K562 (cell line): ENCODE measurements around the gene SSR2. TPM values are rescaled to one million over a fixed set of nuclear protein-coding genes. Genes with fewer than 3 reads are reported as not detected.

ENCODE experiments used
- ARID4B ChIP-seq: sonication (generic); formaldehyde crosslinking; IDR thresholded peaks from 2 replicates; pipeline ENCODE4 v1.8.0; 2022; ENCODE audit warnings: mild to moderate bottlenecking, missing genetic modification reagents
- CTCF ChIP-seq, 3 experiments: IDR thresholded peaks in 2 of 3; conservative IDR thresholded peaks in 1 of 3; 2 replicates each; pipeline ENCODE4 v1.5.1; 2011 to 2012; ENCODE audit warnings: low read length in 3 of 3, mild to moderate bottlenecking in 3 of 3, control low read depth in 2 of 3, improper control_type of control experiment in 1 of 3, inconsistent platforms in 1 of 3, low read depth in 1 of 3, mixed read lengths in 1 of 3, moderate library complexity in 1 of 3; ENCODE audit not compliant: insufficient read depth in 2 of 3
- ELF4 ChIP-seq: fragments of 450-650 bp; formaldehyde crosslinking; IDR thresholded peaks from 2 replicates; pipeline ENCODE4 v1.4.0; 2022; ENCODE audit warnings: missing genetic modification characterization
- ESRRA ChIP-seq: fragments of 450-650 bp; IDR thresholded peaks from 2 replicates; pipeline ENCODE4 v1.6.1; 2014; ENCODE audit warnings: low read depth, mild to moderate bottlenecking, moderate library complexity, borderline replicate concordance
- FOXK2 ChIP-seq, 2 experiments: fragments of 450-650 bp; IDR thresholded peaks in 1 of 2; conservative IDR thresholded peaks in 1 of 2; 2 replicates each; pipeline ENCODE4 v1.6.1; 2016; ENCODE audit warnings: low read depth in 2 of 2, mild to moderate bottlenecking in 1 of 2
- LARP7 ChIP-seq: fragments of 450-650 bp; IDR thresholded peaks from 2 replicates; pipeline ENCODE4 v1.6.1; 2016
- POLR3G ChIP-seq: IDR thresholded peaks from 2 replicates; pipeline ENCODE4 v1.6.1; 2011; ENCODE audit not compliant: insufficient read length, insufficient replicate concordance; ENCODE audit errors: extremely low read depth
- RAD51 ChIP-seq: fragments of 450-650 bp; IDR thresholded peaks from 2 replicates; pipeline ENCODE4 v1.7.1; 2016; ENCODE audit warnings: low read depth, mild to moderate bottlenecking, borderline replicate concordance
- THRAP3 ChIP-seq: fragments of 450-650 bp; IDR thresholded peaks from 2 replicates; pipeline ENCODE4 v1.6.1; 2016; ENCODE audit warnings: mild to moderate bottlenecking, inconsistent platforms, borderline replicate concordance
- THRB ChIP-seq: fragments of 450-650 bp; formaldehyde crosslinking; conservative IDR thresholded peaks from 2 replicates; pipeline ENCODE4 v1.4.0; 2022; ENCODE audit warnings: mild to moderate bottlenecking, missing genetic modification characterization
- ZEB2 ChIP-seq: fragments of 450-650 bp; IDR thresholded peaks from 2 replicates; pipeline ENCODE4 v1.6.1; 2016
- ZNF436 ChIP-seq: fragments of 250-450, 450-650 bp; sonication (Bioruptor Pico); formaldehyde crosslinking; IDR thresholded peaks from 2 replicates; pipeline ENCODE4 v1.7.0; 2020; ENCODE audit warnings: mild to moderate bottlenecking
- ZNF609 ChIP-seq: sonication (generic); formaldehyde crosslinking; IDR thresholded peaks from 2 replicates; pipeline ENCODE4 v1.8.1; 2023; ENCODE audit warnings: missing genetic modification reagents, mild to moderate bottlenecking, borderline replicate concordance
- polyA plus RNA-seq, 8 experiments: library from polyadenylated mRNA; depleted of rRNA in 4 of 8; stranded (reverse) in 5 of 8; unstranded in 3 of 8; fragments of >200 nt; fragmentation: Nextera tagmentation in 2 of 8; fragmentation: Illumina TruSeq in 1 of 8; extraction: Ambion mirVana in 2 of 8; extraction: Trizol in 1 of 8; gene quantifications; 2 replicates each; pipeline versions ENCODE4 v1.2.1 to v1.2.3, GENCODE V29; 2011 to 2014; ENCODE audit warnings: inconsistent platforms in 1 of 8, missing spikeins in 1 of 8
- total RNA-seq, 7 experiments: library from RNA; depleted of rRNA in 6 of 7; stranded (reverse); fragments of >200 nt in 6 of 7; fragmentation: Illumina TruSeq in 2 of 7; extraction: Trizol in 2 of 7; gene quantifications; 2 replicates each; pipeline versions ENCODE4 v1.2.1 to v1.2.3, GENCODE V29; 2011 to 2021; ENCODE audit warnings: low replicate concordance in 1 of 7

Gene SSR2
- total and polyA plus RNA-seq, 9 of the 15 experiments (the other 6 are each of a cell fraction or from before 2014, with no cell fraction given): 161 to 411 (median 240) TPM

- TF ChIP-seq ZNF609 (no peak), THRAP3 (no peak), ARID4B (CRISPR knock-in tag) (peak; percentile 68; the same call in 1 of the 2 replicates), CTCF (IDR thresholded peaks at IDR 0.05 in 2 of 3, conservative IDR thresholded peaks at IDR 0.05 in 1 of 3; ENCODE audit: insufficient read depth in 2 of 3, low read depth in 1 of 3, low read length in 3 of 3) (no peak), POLR3G (no peak), ESRRA (no peak), LARP7 (peak; percentile 78; the same call in 1 of the 2 replicates), FOXK2 (conservative IDR thresholded peaks at IDR 0.05 in 1 of 2, IDR thresholded peaks at IDR 0.05 in 1 of 2; ENCODE audit: low read depth in 2 of 2) (peak in 1 of 2 experiments; percentile 55; a peak in 1 of 4 replicates), ZNF436 (no peak), ZEB2 (peak; percentile 38; the same call in 1 of the 2 replicates), THRB (CRISPR knock-in tag) (peak; percentile 25; the same call in 1 of the 2 replicates), RAD51 (no peak), ELF4 (CRISPR knock-in tag) (no peak)
Measured at GRCh38 chr1:155970531-155971167, 50.1 kb downstream of the SSR2 start (continued).
